HG03460 (cell line): ENCODE data around the gene KRIT1.
"Not testable (repeated sequence)": the region's sequence is repeated elsewhere in the genome, so short reads cannot be mapped to it uniquely, and the experiment has no call there.

Source experiments
- ATAC-seq: cut with Tn5 transposase; IDR thresholded peaks from one replicate; pipeline ENCODE4 v1.9.1; 2021; ENCODE audit not compliant: unreplicated experiment

Gene KRIT1

GRCh38 chr7:92245487-92246359 is at the start of gene KRIT1, which contains the start of gene ANKIB1:
KRIT1 (minus strand) TSS chr7:92245914; CDS start chr7:92242135, 3,779 bp downstream.
ANKIB1 (plus strand) TSS chr7:92245974; CDS start chr7:92294979, 49,005 bp downstream.
- peak; percentile 75 for ATAC-seq

DNA sequence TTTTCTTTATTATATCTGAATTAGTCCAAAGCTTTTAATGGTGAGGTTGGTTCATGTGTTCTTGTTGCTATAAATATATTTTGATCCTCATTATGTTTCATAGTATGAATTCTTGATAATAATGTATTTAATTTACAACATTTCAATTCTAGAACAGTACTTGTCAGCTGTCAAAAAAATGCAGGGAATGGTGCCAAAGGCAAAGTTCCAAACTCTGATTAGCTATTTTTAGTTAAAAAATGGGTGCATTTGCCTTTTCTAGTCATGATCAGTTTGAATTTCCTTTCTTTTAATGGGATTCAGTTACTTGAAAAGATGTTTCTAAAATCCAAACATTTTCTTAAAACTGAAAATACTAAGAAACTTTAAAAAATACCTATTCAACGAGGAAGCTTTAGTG is 49.7 kb upstream of the KRIT1 start:
- no peak for ATAC-seq

DNA sequence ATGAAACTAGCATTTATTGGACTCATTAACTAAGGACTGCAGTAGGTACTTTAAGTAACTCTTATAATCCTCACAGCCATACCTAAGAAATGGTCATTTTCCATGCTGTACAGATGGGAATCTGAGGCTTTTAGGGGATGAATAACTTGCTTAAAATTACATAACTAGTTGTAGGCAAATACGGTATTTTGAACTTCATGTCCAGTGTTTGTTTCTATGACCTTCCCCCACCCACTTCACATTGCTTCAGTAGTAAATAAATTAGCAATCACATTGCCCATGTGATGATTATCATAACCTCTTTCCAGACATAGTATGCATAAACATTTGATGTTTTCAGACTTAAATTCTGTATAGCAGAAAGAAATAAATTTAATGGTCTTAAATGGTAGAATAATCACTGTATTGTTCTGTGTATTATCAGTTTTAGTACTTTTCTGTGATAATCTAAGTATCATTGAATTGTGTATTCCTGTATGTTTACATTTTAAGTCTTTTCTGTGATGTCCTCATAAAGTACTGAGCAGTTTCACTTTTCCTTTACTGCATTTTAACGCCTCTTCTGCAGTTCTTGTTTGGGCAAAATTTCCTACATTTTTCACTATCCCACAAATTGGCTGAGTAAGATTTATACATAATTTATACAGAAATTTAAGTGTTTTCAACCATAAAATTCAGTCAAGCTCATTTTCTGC is 48.3 kb upstream of the KRIT1 start:
- no peak for ATAC-seq

- ATAC-seq: no peak
Observed at GRCh38 chr7:92292981-92293380, 47.3 kb upstream of the KRIT1 start.

DNA sequence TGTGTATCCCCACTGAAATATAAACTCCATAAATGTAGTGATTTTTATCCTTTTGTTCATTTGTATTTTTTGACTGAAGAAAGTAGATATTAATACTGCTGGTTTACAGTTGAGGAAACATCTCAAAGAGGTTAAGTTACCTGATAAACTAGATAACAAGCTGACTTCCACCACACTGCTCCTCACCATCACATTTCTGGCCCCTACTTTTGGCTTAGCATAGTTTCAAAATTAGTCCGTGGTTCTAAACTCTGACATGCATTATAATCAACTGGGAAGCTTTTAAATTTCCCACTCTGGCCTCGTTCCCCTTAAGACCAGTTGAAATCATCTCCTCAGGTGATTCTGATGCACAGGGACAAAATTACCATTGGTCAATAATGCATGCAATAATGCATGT is 43.6 kb upstream of the KRIT1 start:
- ATAC-seq: no peak

- ATAC-seq: no peak
Observed at GRCh38 chr7:92282930-92283329, 37.2 kb upstream of the KRIT1 start.

DNA sequence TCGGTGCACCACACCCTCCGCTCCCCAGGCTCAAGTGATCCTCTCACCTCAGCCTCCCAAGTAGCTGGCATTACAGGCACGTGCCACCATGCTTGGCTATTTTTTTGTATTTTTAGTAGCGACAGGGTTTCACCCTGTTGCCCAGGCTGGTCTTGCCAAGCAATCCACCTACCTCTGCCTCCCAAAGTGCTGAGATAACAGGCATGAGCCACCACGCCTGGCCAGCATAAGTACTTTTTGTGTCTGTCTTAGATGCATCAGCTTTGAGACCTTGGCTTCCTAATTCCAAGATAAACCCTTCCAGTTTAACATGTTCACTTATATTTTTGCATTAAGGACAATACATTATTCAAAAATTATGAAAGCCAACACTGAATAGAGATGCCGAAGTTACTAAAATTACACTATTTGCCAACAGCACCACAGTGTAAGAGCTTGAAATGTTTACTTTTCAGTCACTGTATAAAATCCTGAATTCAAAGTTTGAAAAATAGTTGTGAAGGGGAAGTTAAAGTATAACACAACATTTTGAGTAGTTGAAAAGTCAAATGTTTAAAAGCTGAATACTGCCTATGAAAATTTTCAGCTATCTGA is 36.6 kb upstream of the KRIT1 start:
- ATAC-seq: no peak

- ATAC-seq: no peak
Observed at GRCh38 chr7:92281031-92281430, 35.3 kb upstream of the KRIT1 start.

DNA sequence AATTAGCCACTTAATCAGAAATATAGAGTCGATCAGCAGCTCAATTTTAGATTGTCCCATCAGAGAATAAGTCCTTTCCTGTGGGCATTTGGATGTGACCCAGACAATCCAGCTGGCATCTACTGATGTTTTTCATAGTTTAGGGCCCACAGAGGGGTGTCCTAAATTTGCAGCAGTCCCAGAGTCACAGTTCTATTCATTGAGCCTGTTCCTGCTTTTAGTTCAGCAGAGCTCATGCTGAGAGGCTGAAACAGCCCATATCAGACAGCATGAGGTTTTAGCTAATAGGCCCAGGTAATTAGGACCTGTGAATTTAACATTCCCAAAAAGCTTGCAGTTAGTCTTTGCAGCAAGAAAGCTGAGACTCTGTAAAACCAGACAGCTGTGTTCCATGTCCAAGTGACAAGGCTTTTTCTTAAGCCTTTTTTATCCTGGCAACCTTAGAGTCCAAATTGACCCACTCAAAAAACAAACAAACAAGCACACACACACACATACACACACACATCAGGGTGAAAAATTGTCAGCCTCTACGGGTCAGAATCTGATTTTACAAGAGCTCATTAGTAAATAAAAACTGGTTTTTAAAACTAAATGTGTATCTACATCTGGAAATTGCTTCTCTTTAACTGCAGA is 33.8 kb upstream of the KRIT1 start:
- no peak for ATAC-seq

- ATAC-seq: peak; percentile 83
Observed at GRCh38 chr7:92276460-92276864, 30.7 kb upstream of the KRIT1 start.

DNA sequence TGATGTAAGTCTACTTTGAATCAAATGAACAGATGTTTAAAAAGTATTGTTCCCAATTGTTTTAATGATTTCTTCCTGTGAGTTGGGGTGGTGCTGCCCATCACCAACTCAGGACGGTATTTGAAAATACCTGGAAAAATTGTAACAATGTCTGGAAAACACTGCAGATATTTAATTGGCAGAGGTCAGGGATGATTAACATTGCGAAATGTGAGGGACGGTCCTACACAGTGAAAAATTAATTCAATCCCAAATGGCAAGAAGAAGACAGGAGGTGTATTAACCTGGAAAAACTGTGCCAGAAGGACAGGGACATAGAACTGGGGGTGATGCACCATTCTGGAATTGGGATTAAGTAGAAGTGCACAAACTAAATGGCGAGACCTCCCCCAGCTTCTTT is 29.6 kb upstream of the KRIT1 start:
- no peak for ATAC-seq

DNA sequence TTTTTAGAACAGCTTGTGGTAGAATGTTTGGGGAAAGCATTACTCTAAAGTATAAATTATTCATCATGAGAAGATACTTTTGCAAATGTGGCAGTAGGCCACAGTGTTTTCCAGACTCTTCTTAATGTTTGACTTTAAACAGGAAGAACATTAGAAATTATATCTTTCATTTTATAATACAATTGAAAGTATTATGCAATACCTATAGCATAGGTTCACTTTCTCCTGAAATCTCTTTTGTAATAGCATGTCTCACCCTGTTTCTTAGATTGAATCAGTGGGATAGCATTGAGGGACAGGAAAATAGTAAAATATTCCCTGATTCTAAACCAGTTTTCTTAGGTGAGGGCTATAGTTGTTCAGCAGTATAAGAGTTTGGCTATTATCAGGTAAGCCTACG is 23.2 kb upstream of the KRIT1 start:
- ATAC-seq: no peak

DNA sequence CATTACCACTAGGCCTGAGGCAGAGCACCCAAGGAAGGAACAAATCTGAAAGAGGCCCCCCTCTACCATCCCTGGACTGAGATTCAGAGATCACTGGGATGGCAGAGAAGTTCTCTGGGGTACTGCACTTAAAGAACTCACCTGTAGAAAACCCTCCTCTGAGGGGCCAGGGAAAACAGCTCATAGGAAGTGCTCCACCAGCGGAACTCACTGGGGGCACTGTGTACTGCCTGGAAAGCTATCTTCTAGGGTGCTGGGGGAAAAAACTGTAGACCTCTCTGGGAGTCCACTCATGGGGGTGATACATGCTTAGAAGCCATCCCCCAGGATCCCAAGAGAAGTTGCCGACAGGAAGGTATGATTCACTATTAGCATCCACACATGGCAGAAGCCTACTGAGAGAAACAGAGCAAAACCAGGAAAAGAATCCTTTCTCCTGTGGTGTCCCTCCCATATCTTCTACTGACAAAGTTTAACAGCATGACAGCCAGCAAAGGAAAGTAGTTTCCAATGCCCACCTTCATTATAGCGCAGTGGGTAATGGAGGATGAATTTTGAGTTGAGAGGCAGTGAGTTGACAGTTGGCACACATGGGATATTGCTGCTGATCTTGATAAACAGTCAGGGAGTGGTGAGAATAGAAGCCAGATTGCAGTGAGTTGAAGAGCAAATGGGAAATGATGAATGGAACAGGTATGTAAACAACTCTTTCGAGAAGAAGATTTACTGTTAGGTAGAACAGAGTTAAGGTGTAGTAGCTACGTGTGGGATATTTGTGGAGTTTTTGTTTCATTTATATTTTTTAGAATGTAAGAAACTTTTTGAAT is 20.9 kb upstream of the KRIT1 start:
- no peak for ATAC-seq

DNA sequence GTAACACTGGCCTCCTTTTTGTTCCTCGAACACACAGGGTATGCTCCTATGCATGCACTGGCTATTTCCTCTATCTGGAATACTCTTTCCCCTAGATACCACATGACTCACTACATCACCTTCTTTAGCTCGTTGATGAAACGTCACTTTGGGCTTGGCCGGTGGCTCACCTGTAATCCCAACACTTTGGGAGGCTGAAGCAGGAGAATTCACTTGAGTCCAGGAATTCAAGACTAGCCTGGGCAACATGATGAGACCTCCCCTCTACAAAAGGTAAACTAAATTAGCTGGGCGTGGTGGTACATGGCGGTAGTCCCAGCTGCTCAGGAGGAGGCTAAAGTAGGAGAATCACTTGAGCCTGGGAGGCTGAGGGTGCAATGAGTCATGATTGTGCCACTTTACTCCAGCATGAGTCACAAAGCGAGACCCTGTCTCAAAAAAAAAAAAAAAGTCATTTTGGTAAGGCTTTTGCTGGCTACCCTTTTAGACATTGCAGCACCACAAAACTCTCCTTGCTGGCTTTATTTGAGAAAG is 14.6 kb upstream of the KRIT1 start:
- ATAC-seq: no peak

GRCh38 chr7:92259610-92260247 is 14.0 kb upstream of the KRIT1 start:
- no peak for ATAC-seq

GRCh38 chr7:92259062-92259461 is 13.3 kb upstream of the KRIT1 start:
- no peak for ATAC-seq

DNA sequence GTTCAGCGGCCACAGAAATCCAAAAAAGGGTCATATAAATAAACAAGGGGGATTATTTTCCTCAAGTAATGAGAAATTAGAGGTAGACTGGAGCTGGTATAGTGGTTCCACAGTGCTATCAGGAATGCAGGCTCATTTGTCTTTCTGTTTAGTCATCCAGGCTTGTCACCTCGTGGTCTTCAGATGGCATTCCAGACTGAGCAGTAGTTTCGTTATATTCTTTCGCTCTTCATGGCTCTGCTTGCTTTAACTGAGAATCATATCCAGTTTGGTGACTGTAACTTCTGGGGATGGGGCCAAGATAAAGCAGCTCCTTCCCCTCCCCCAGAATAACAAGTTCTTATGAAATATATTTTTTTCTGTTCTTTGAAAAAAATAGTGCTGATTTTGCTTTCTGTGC is 9.6 kb upstream of the KRIT1 start:
- ATAC-seq: no peak

GRCh38 chr7:92254800-92255199 is 9.1 kb upstream of the KRIT1 start:
- not testable (repeated sequence) for ATAC-seq

DNA sequence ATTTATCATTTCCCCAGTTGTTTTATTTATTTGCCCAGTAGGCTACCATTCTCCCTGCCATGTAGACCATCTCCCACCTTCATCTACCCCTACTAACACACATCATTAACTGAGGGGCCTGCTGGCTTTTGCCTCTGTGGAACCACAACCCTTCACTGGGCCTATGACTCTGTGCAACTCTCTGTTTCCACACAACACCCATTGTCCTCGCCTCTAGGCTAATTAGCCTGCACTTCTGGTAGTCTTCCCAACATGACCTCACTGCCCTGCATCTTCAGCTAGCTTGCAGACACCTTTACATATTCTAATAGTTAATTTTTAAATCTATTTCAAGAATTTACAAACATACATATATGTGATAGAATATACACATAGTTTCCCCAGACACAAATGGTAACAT is 7.5 kb upstream of the KRIT1 start:
- no peak for ATAC-seq

- ATAC-seq: no peak
Observed at GRCh38 chr7:92251181-92251580, 5.5 kb upstream of the KRIT1 start.
